Esophagus mucosa (tissue), 1 donor: Measurements from ENCODE around the gene SIRT3. TPM values are rescaled to one million over a fixed set of nuclear protein-coding genes. Genes with fewer than 3 reads are reported as not detected.
A peak's percentile ranks its signal among the peaks of the same experiment; 100 is the strongest.
"Not testable (repeated sequence)": the region's sequence is repeated elsewhere in the genome, so short reads cannot be mapped to it uniquely, and the experiment has no call there.

Source experiments
- ATAC-seq: fragments of 200-7000 bp; cut with Tn5 transposase; one replicate; pipeline ENCODE4 v1.9.1; 2020
- total RNA-seq: library from RNA; stranded (reverse); gene quantifications from one replicate; pipeline ENCODE4 v1.2.4, GENCODE V29; 2023
- donor health status: DM: yes; HTN: yes; CAD: no.

Gene SIRT3
- total RNA-seq, 1 donor from 2014 or later, result 6.2 TPM

GRCh38 chr11:238346-238745, 2.2 kb upstream of the SIRT3 start:
- ATAC-seq, result not testable (repeated sequence)

- ATAC-seq, result peak; percentile 89
Observed at GRCh38 chr11:236774-237767, 929 bp upstream of the SIRT3 start, which contains the start of gene PSMD13. Gene PSMD13 (plus strand): TSS chr11:236976. CDS start chr11:237050, 74 bp downstream.

- peak; percentile 14 for ATAC-seq
Observed at GRCh38 chr11:235609-235996, 539 bp downstream of the SIRT3 start.

- ATAC-seq, result no peak
Observed at GRCh38 chr11:235180-235579, 962 bp downstream of the SIRT3 start.

- ATAC-seq, result no peak
Observed at GRCh38 chr11:232783-233565, 3.2 kb downstream of the SIRT3 start.

GRCh38 chr11:230431-230830, 5.7 kb downstream of the SIRT3 start:
- no peak for ATAC-seq

GRCh38 chr11:227824-228379, 8.2 kb downstream of the SIRT3 start:
- ATAC-seq, result no peak

- no peak for ATAC-seq
Observed at GRCh38 chr11:225734-226453, 10.2 kb downstream of the SIRT3 start.

- no peak for ATAC-seq
Observed at GRCh38 chr11:224424-224823, 11.7 kb downstream of the SIRT3 start.

- no peak for ATAC-seq
Observed at GRCh38 chr11:223884-224283, 12.3 kb downstream of the SIRT3 start.

- ATAC-seq, result peak; percentile 24
Observed at GRCh38 chr11:223026-223789, 12.9 kb downstream of the SIRT3 start.

- no peak for ATAC-seq
Observed at GRCh38 chr11:221998-222789, 13.9 kb downstream of the SIRT3 start.

- no peak for ATAC-seq
Observed at GRCh38 chr11:221539-221938, 14.6 kb downstream of the SIRT3 start.

- not testable (repeated sequence) for ATAC-seq
Observed at GRCh38 chr11:220641-221215, 15.4 kb downstream of the SIRT3 start.

- no peak for ATAC-seq
Observed at GRCh38 chr11:218815-219593, 17.1 kb downstream of the SIRT3 start.

GRCh38 chr11:217704-218103, 18.4 kb downstream of the SIRT3 start:
- ATAC-seq, result no peak

- ATAC-seq, result no peak
Observed at GRCh38 chr11:216081-216974, 19.8 kb downstream of the SIRT3 start.

GRCh38 chr11:215581-216037, 20.5 kb downstream of the SIRT3 start:
- peak; percentile 60 for ATAC-seq
